Mesenchymal stem cell (in vitro differentiated cells and primary cell): ENCODE results near the gene ARFRP1.

Source experiments
- DNase-seq: peaks from one replicate; pipeline ENCODE4 v3.0.0-alpha.2; 2013
- H2AFZ ChIP-seq: one replicate; pipeline ENCODE4 v1.6.1; 2013; ENCODE audit warnings: low read depth, mild to moderate bottlenecking, control low read depth, inconsistent platforms, low read length, moderate library complexity
- H2AK5ac ChIP-seq: 2 replicates; pipeline ENCODE4 v1.6.1; 2013; ENCODE audit warnings: low read length, moderate library complexity, mild to moderate bottlenecking, inconsistent platforms; ENCODE audit not compliant: severe bottlenecking
- H2BK120ac ChIP-seq: one replicate; pipeline ENCODE4 v1.6.1; 2013; ENCODE audit warnings: low read depth, mild to moderate bottlenecking, inconsistent platforms, low read length, moderate library complexity
- H2BK12ac ChIP-seq, 2 experiments: one replicate each; pipeline ENCODE4 v1.6.1; 2013; ENCODE audit warnings: inconsistent platforms in 2 of 2, low read length in 2 of 2, mild to moderate bottlenecking in 2 of 2, moderate library complexity in 2 of 2, control low read depth in 1 of 2
- H2BK15ac ChIP-seq: one replicate; pipeline ENCODE4 v1.6.1; 2013; ENCODE audit warnings: mild to moderate bottlenecking, low read depth, inconsistent platforms; ENCODE audit not compliant: poor library complexity, severe bottlenecking
- H2BK5ac ChIP-seq: 2 replicates; pipeline ENCODE4 v1.6.1; 2013; ENCODE audit warnings: low read depth, mild to moderate bottlenecking, low read length, control low read depth, inconsistent platforms; ENCODE audit not compliant: poor library complexity, severe bottlenecking
- H3K14ac ChIP-seq, 2 experiments: one replicate each; pipeline ENCODE4 v1.6.1; 2013; ENCODE audit warnings: inconsistent platforms in 2 of 2, low read length in 2 of 2, control low read depth in 1 of 2, mild to moderate bottlenecking in 1 of 2, moderate library complexity in 1 of 2
- H3K18ac ChIP-seq, 2 experiments: one replicate each; pipeline ENCODE4 v1.6.1; 2013; ENCODE audit warnings: inconsistent platforms in 2 of 2, low read length in 2 of 2, control low read depth in 1 of 2, low read depth in 1 of 2, mild to moderate bottlenecking in 1 of 2
- H3K23ac ChIP-seq, 2 experiments: one replicate each; pipeline ENCODE4 v1.6.1; 2013; ENCODE audit warnings: inconsistent platforms in 2 of 2, low read length in 2 of 2, mild to moderate bottlenecking in 2 of 2, moderate library complexity in 2 of 2, control low read depth in 1 of 2
- H3K27ac ChIP-seq: 2 replicates; pipeline ENCODE4 v1.5.1; 2013; ENCODE audit warnings: mild to moderate bottlenecking, moderate library complexity, low read length, control low read depth, inconsistent platforms; ENCODE audit not compliant: poor library complexity, severe bottlenecking
- H3K27me3 ChIP-seq, 2 experiments: 2 replicates each; pipeline versions ENCODE4 v1.6.1 to v1.7.0; 2013; ENCODE audit warnings: low read length in 2 of 2, mild to moderate bottlenecking in 2 of 2, moderate library complexity in 2 of 2, control low read depth in 1 of 2, inconsistent platforms in 1 of 2; ENCODE audit not compliant: control insufficient read depth in 1 of 2, insufficient read depth in 1 of 2
- H3K36me3 ChIP-seq, 2 experiments: 2 replicates each; pipeline versions ENCODE4 v1.6.1 to v1.7.0; 2013; ENCODE audit warnings: low read length in 2 of 2, control low read depth in 1 of 2, inconsistent platforms in 1 of 2, low read depth in 1 of 2, mild to moderate bottlenecking in 1 of 2; ENCODE audit not compliant: insufficient read depth in 2 of 2, control insufficient read depth in 1 of 2
- H3K4ac ChIP-seq, 2 experiments: one replicate each; pipeline ENCODE4 v1.6.1; 2013; ENCODE audit warnings: inconsistent platforms in 2 of 2, low read length in 2 of 2, mild to moderate bottlenecking in 2 of 2, moderate library complexity in 2 of 2, control low read depth in 1 of 2, low read depth in 1 of 2
- H3K4me1 ChIP-seq: 2 replicates; pipeline ENCODE4 v1.6.1; 2013; ENCODE audit warnings: low read depth, low read length, control low read depth; ENCODE audit not compliant: control insufficient read depth, insufficient read depth
- H3K4me2 ChIP-seq: 2 replicates; pipeline ENCODE4 v1.6.1; 2013; ENCODE audit warnings: low read length, mild to moderate bottlenecking, inconsistent platforms; ENCODE audit not compliant: poor library complexity, severe bottlenecking
- H3K4me3 ChIP-seq, 2 experiments: 2 replicates each; pipeline versions ENCODE4 v1.5.1 to v1.7.0; 2013; ENCODE audit warnings: low read length in 2 of 2, mild to moderate bottlenecking in 2 of 2, control low read depth in 1 of 2, low read depth in 1 of 2; ENCODE audit not compliant: insufficient read depth in 1 of 2
- H3K79me1 ChIP-seq: replicated peaks from 2 replicates; pipeline ENCODE4 v1.6.1; 2013; ENCODE audit warnings: mild to moderate bottlenecking, control low read depth, low read length, inconsistent platforms; ENCODE audit not compliant: poor library complexity, severe bottlenecking
- H3K9ac ChIP-seq: 2 replicates; pipeline ENCODE4 v1.7.0; 2013; ENCODE audit warnings: mild to moderate bottlenecking, low read length, moderate library complexity
- H3K9me3 ChIP-seq: 2 replicates; pipeline ENCODE4 v1.7.0; 2013; ENCODE audit warnings: mild to moderate bottlenecking, low read length; ENCODE audit not compliant: control insufficient read depth
- H4K8ac ChIP-seq: one replicate; pipeline ENCODE4 v1.6.1; 2013; ENCODE audit warnings: inconsistent platforms, mild to moderate bottlenecking, low read length, moderate library complexity
- H4K91ac ChIP-seq: one replicate; pipeline ENCODE4 v1.6.1; 2013; ENCODE audit warnings: mild to moderate bottlenecking, low read length, inconsistent platforms
- WGBS: methylation state at CpG from one replicate; pipeline ENCODE4 v1.1.7; 2013; ENCODE audit warnings: mixed read lengths; 5-methylcytosine and 5-hydroxymethylcytosine counted together

The ARFRP1 gene

DNA sequence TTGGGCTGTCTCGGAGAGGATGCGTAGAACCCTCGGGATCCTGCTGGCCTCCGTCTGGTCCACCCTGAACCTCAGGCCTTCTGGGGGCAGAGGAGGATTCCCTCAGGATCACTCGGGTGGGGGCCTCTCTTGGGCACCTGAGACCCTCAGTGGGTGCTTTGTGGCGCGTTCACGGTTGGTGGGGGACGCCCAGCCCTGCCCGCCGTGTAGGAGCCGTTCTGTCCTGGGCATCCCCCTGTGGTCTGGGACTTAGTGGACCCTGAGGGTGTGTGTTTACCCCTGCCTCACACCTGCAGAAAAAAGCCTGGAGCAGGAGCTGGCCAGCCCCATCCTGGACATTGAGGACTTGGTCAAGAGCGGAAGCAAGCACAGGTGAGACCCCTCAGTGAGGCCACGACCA, 42.1 kb downstream of the ARFRP1 start:
- no peak overlapping the region for H3K4me2 ChIP-seq
- H3K18ac ChIP-seq: no peak overlapping the region
- no peak overlapping the region for H3K14ac ChIP-seq
- H3K4me1 ChIP-seq: no peaks in the 10 kb centered on the region
- no peak overlapping the region for H4K8ac ChIP-seq
- H2BK5ac ChIP-seq: no peak overlapping the region
- no peak overlapping the region for H3K23ac ChIP-seq
- no peak overlapping the region for H2AK5ac ChIP-seq
- H2AFZ ChIP-seq: no peak overlapping the region
- no peaks in the 10 kb centered on the region for H3K27me3 ChIP-seq
- no peak overlapping the region for H2BK15ac ChIP-seq
- no peak overlapping the region for H2BK12ac ChIP-seq
- H3K4me3 ChIP-seq: no peak overlapping the region
- H3K27ac ChIP-seq: no peak overlapping the region
- no peak for DNase-seq
- H2BK120ac ChIP-seq: no peak overlapping the region
- H3K36me3 ChIP-seq: peaks cover 76 to 84% of the 10 kb centered on the region in 2 experiments
- H3K79me1 ChIP-seq: peaks cover 53% of the 10 kb centered on the region
- no peak overlapping the region for H3K9ac ChIP-seq
- H3K4ac ChIP-seq: no peak overlapping the region
- H4K91ac ChIP-seq: no peak overlapping the region
- H3K9me3 ChIP-seq: no peaks in the 10 kb centered on the region
- WGBS: 97% methylated on average over 14 of the region's 14 CpGs

DNA sequence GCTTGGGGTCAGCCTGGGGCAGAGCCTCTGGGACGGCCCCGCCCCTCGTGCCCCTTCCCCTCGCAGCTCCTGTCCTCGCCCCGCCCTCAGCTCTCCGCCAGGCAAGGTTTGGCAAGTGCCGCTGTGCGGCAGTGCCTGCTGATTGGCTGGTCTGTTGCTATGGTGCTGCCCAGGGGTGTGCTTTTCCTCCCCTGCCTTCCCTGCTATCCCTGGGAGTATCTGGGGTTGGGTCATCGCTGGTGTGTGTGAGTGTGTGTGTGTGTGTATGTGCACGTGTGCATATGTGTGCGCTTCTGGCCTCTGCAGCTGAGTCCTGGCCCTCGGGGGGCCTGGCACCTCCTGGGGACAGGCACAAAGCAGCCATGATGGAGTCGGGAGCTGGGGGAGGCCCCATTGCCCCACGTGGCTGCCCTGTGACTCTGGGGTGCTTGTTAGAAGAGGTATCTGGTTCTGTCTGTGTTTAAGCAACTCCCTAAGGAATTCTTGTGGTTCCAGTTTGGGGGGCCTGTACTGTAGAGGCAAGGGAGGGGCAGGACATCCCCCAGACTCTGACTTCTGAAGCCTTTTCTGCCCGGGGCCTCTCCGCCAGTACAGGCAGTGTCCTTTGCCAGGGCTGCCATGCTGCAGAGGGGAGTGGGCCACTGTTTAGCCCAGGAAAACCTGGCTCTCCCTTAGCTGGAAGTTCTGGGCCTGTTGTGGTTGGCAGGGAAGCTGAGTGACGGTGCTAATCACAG, 42.7 kb downstream of the ARFRP1 start:
- no peak for DNase-seq
- H4K8ac ChIP-seq: no peak overlapping the region

DNA sequence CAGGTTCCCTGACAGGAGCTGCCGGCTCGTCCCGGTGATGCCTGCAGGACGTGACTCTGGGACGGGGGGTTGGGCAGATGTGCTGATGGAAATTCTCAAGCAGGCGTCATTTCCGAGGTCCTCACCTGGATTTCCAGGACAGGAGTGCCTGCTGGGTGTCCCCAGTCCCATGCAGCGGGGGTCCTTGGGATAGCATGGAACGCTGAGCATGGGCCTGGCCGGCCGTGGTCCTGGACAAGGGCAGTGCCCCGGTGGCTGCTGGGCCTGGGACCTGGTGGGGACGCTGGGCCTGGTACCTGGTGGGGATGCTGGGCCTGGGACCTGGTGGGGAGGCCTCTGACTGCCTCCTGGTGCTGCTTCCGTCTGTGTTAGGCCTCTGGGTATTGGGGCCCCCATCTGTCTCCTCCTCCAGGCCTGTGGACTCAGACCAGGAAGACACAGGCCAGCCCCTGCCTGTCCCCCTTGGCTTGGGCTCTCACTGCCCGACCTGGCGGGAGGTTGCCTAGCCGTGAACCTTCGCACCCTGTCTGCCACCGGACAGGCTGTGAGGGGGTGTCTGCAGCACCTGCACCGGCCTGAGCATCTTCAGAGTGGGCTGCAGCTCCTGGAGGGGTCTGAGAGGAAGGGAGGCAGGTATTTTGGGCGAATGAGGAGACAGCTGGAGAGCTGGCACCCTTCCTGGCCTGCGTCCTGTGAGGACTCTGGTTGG, 43.5 kb downstream of the ARFRP1 start:
- Histone ChIP-seq H4K91ac (no peak overlapping the region), H3K9me3 (no peaks in the 10 kb centered on the region), H3K18ac (no peak overlapping the region), H2AK5ac (no peak overlapping the region), H3K4me2 (no peak overlapping the region), H2AFZ (no peak overlapping the region), H3K27ac (no peak overlapping the region), H2BK5ac (no peak overlapping the region), H3K4ac (no peak overlapping the region), H3K36me3 (peaks cover 76 to 83% of the 10 kb centered on the region in 2 experiments), H2BK12ac (peak overlapping the region in 1 of 2 experiments; percentile 12), H3K4me1 (peaks cover 2% of the 10 kb centered on the region), H3K4me3 (no peak overlapping the region), H2BK120ac (no peak overlapping the region), H2BK15ac (no peak overlapping the region), H3K9ac (no peak overlapping the region), H3K23ac (no peak overlapping the region), H3K27me3 (no peaks in the 10 kb centered on the region), H3K14ac (no peak overlapping the region), H3K79me1 (peaks cover 58% of the 10 kb centered on the region), H4K8ac (no peak overlapping the region)
- WGBS: 96% methylated on average over 22 of the region's 22 CpGs
- DNase-seq: no peak

More for the DNA sequence above, 42.7 kb downstream of the ARFRP1 start:
- Histone ChIP-seq H3K79me1 (peaks cover 55% of the 10 kb centered on the region), H2AK5ac (no peak overlapping the region), H3K9ac (peak overlapping the region; percentile 9), H3K36me3 (peaks cover 79 to 83% of the 10 kb centered on the region in 2 experiments), H3K4me2 (no peak overlapping the region), H4K91ac (no peak overlapping the region), H3K4ac (no peak overlapping the region), H3K27me3 (no peaks in the 10 kb centered on the region), H3K27ac (no peak overlapping the region), H3K4me3 (no peak overlapping the region), H2BK12ac (no peak overlapping the region), H3K9me3 (no peaks in the 10 kb centered on the region), H3K4me1 (no peaks in the 10 kb centered on the region), H3K18ac (no peak overlapping the region), H2AFZ (no peak overlapping the region), H2BK5ac (no peak overlapping the region), H3K14ac (no peak overlapping the region), H3K23ac (no peak overlapping the region), H2BK15ac (no peak overlapping the region), H2BK120ac (no peak overlapping the region)
- 96% methylated on average over 18 of the region's 18 CpGs for WGBS

DNA sequence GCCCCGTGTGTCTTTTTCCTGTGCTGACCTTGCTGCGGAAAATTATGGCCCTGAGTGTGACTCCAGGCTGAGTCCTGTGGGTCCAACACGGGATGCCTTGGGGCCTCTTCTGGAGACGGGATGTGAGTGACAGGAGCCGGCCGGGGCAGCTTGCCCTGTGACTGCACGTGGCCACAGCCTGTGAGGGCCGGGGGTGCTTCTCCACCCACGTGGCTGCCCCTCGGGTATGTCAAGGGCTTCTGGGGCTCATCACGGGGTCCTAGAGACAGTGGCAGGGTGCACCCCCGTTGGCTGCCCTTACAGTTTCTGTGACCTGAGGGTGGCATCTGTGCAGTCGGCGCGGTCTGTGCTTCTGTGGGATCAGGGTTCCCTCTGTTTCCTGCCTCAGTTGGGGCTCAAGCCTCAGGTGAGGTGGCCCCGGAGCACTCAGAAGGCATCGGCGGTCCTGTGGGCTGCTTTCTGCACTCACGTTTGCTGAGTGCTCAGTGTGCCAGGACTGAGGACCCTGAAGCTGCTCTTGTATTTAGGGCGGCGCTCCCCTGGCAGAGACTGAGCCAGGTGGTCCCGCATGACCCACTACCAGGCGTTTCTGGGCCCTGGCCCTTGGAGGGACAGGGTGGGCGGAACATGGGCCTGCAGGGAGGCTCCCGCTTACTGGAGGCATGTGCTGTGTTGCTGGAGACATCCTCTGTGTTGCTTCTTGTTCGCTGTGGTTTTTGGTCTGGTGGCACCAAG, 44.3 kb downstream of the ARFRP1 start:
- H3K9me3 ChIP-seq: no peaks in the 10 kb centered on the region
- H3K9ac ChIP-seq: no peak overlapping the region
- H3K27me3 ChIP-seq: no peaks in the 10 kb centered on the region
- no peak overlapping the region for H3K4ac ChIP-seq
- H4K91ac ChIP-seq: no peak overlapping the region
- WGBS: 96% methylated on average over 26 of the region's 26 CpGs
- H3K27ac ChIP-seq: no peak overlapping the region
- no peak overlapping the region for H3K18ac ChIP-seq
- no peak overlapping the region for H3K4me2 ChIP-seq
- peaks cover 68 to 78% of the 10 kb centered on the region in 2 experiments for H3K36me3 ChIP-seq
- no peak overlapping the region for H3K23ac ChIP-seq
- no peak overlapping the region for H3K14ac ChIP-seq
- H3K79me1 ChIP-seq: peaks cover 60% of the 10 kb centered on the region
- H2BK5ac ChIP-seq: no peak overlapping the region
- H2BK120ac ChIP-seq: no peak overlapping the region
- no peak overlapping the region for H2AK5ac ChIP-seq
- H2AFZ ChIP-seq: no peak overlapping the region
- H2BK15ac ChIP-seq: no peak overlapping the region
- no peak overlapping the region for H4K8ac ChIP-seq
- no peak for DNase-seq
- no peak overlapping the region for H2BK12ac ChIP-seq
- peaks cover 7% of the 10 kb centered on the region for H3K4me1 ChIP-seq
- no peak overlapping the region for H3K4me3 ChIP-seq
